ENCODE measurements around the gene SIK3. TPM values are rescaled to one million over a fixed set of nuclear protein-coding genes. Genes with fewer than 3 reads are reported as not detected.

Gene SIK3
- total and polyA plus RNA-seq, 2 experiments from 2014 or later, result 6.1 to 33.9 TPM

DNA sequence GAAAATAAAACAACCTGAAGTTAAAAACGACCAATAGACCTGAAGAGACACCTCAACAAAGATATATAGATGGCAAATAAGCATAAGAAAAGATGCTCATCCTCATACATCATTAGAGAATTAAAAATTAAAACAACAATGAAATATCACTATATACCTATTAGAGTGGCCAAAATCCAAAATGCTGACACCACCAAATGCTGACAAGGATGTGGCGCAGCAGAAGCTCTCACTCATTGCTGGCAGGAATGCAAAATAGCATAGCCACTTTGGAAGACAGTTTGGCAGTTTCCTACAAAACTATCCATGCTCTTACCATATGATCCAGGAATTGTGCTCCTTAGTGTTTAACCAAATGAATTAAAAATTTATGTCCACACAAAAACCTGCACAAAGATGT, 205.9 kb downstream of the SIK3 start:
- Histone ChIP-seq H3K4me3 (no peak overlapping the region), H3K9me2 (ENCODE audit: insufficient read depth) (no peaks in the 10 kb centered on the region), H3K4me2 (no peak overlapping the region), H3K27ac (ENCODE audit: low read depth) (no peak overlapping the region), H3K4me1 (ENCODE audit: insufficient read depth) (no peaks in the 10 kb centered on the region), H4K20me1 (replicated peaks; ENCODE audit: insufficient read depth) (peaks cover 5% of the 10 kb centered on the region), H3K27me3 (ENCODE audit: insufficient read depth) (no peaks in the 10 kb centered on the region), H3F3A (replicated peaks; ENCODE audit: low read depth) (no peaks in the 10 kb centered on the region), H3K36me3 (ENCODE audit: insufficient read depth) (peaks cover 9% of the 10 kb centered on the region; the same call in 1 of the 2 replicates), H2AFZ (no peak overlapping the region), H3K79me2 (replicated peaks; ENCODE audit: insufficient read depth) (no peaks in the 10 kb centered on the region)
- TF ChIP-seq, protein P1, sequence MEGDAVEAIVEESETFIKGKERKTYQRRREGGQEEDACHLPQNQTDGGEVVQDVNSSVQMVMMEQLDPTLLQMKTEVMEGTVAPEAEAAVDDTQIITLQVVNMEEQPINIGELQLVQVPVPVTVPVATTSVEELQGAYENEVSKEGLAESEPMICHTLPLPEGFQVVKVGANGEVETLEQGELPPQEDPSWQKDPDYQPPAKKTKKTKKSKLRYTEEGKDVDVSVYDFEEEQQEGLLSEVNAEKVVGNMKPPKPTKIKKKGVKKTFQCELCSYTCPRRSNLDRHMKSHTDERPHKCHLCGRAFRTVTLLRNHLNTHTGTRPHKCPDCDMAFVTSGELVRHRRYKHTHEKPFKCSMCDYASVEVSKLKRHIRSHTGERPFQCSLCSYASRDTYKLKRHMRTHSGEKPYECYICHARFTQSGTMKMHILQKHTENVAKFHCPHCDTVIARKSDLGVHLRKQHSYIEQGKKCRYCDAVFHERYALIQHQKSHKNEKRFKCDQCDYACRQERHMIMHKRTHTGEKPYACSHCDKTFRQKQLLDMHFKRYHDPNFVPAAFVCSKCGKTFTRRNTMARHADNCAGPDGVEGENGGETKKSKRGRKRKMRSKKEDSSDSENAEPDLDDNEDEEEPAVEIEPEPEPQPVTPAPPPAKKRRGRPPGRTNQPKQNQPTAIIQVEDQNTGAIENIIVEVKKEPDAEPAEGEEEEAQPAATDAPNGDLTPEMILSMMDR (conservative IDR thresholded peaks at IDR 0.05; ENCODE audit: low read depth in 2 of 2), result no peak
- TF ChIP-seq, protein P2, sequence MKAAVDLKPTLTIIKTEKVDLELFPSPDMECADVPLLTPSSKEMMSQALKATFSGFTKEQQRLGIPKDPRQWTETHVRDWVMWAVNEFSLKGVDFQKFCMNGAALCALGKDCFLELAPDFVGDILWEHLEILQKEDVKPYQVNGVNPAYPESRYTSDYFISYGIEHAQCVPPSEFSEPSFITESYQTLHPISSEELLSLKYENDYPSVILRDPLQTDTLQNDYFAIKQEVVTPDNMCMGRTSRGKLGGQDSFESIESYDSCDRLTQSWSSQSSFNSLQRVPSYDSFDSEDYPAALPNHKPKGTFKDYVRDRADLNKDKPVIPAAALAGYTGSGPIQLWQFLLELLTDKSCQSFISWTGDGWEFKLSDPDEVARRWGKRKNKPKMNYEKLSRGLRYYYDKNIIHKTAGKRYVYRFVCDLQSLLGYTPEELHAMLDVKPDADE (IDR thresholded peaks at IDR 0.05), result no peak
- TF ChIP-seq, protein P3, sequence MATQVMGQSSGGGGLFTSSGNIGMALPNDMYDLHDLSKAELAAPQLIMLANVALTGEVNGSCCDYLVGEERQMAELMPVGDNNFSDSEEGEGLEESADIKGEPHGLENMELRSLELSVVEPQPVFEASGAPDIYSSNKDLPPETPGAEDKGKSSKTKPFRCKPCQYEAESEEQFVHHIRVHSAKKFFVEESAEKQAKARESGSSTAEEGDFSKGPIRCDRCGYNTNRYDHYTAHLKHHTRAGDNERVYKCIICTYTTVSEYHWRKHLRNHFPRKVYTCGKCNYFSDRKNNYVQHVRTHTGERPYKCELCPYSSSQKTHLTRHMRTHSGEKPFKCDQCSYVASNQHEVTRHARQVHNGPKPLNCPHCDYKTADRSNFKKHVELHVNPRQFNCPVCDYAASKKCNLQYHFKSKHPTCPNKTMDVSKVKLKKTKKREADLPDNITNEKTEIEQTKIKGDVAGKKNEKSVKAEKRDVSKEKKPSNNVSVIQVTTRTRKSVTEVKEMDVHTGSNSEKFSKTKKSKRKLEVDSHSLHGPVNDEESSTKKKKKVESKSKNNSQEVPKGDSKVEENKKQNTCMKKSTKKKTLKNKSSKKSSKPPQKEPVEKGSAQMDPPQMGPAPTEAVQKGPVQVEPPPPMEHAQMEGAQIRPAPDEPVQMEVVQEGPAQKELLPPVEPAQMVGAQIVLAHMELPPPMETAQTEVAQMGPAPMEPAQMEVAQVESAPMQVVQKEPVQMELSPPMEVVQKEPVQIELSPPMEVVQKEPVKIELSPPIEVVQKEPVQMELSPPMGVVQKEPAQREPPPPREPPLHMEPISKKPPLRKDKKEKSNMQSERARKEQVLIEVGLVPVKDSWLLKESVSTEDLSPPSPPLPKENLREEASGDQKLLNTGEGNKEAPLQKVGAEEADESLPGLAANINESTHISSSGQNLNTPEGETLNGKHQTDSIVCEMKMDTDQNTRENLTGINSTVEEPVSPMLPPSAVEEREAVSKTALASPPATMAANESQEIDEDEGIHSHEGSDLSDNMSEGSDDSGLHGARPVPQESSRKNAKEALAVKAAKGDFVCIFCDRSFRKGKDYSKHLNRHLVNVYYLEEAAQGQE (IDR thresholded peaks at IDR 0.05; ENCODE audit: unreplicated experiment), result no peak
- TF ChIP-seq STAT1 (IDR thresholded peaks at IDR 0.05; ENCODE audit: unreplicated experiment) (no peak), POLR2AphosphoS5 (IDR thresholded peaks at IDR 0.05; ENCODE audit: low read depth) (no peak), ZNF114 (CRISPR knock-in tag; IDR thresholded peaks at IDR 0.05) (no peak), NANOG (IDR thresholded peaks at IDR 0.05; ENCODE audit: borderline replicate concordance) (no peak), EZH2phosphoT487 (IDR thresholded peaks at IDR 0.05; ENCODE audit: unreplicated experiment) (no peak), EZH2 (IDR thresholded peaks at IDR 0.05; ENCODE audit: low read depth, unreplicated experiment) (no peak), CREB1 (CRISPR knock-in tag; IDR thresholded peaks at IDR 0.05; ENCODE audit: low read depth) (no peak), ZNF331 (CRISPR knock-in tag; IDR thresholded peaks at IDR 0.05; ENCODE audit: low read depth) (no peak), JUNB (IDR thresholded peaks at IDR 0.05; ENCODE audit: unreplicated experiment) (no peak)
- TF ChIP-seq, protein P4, sequence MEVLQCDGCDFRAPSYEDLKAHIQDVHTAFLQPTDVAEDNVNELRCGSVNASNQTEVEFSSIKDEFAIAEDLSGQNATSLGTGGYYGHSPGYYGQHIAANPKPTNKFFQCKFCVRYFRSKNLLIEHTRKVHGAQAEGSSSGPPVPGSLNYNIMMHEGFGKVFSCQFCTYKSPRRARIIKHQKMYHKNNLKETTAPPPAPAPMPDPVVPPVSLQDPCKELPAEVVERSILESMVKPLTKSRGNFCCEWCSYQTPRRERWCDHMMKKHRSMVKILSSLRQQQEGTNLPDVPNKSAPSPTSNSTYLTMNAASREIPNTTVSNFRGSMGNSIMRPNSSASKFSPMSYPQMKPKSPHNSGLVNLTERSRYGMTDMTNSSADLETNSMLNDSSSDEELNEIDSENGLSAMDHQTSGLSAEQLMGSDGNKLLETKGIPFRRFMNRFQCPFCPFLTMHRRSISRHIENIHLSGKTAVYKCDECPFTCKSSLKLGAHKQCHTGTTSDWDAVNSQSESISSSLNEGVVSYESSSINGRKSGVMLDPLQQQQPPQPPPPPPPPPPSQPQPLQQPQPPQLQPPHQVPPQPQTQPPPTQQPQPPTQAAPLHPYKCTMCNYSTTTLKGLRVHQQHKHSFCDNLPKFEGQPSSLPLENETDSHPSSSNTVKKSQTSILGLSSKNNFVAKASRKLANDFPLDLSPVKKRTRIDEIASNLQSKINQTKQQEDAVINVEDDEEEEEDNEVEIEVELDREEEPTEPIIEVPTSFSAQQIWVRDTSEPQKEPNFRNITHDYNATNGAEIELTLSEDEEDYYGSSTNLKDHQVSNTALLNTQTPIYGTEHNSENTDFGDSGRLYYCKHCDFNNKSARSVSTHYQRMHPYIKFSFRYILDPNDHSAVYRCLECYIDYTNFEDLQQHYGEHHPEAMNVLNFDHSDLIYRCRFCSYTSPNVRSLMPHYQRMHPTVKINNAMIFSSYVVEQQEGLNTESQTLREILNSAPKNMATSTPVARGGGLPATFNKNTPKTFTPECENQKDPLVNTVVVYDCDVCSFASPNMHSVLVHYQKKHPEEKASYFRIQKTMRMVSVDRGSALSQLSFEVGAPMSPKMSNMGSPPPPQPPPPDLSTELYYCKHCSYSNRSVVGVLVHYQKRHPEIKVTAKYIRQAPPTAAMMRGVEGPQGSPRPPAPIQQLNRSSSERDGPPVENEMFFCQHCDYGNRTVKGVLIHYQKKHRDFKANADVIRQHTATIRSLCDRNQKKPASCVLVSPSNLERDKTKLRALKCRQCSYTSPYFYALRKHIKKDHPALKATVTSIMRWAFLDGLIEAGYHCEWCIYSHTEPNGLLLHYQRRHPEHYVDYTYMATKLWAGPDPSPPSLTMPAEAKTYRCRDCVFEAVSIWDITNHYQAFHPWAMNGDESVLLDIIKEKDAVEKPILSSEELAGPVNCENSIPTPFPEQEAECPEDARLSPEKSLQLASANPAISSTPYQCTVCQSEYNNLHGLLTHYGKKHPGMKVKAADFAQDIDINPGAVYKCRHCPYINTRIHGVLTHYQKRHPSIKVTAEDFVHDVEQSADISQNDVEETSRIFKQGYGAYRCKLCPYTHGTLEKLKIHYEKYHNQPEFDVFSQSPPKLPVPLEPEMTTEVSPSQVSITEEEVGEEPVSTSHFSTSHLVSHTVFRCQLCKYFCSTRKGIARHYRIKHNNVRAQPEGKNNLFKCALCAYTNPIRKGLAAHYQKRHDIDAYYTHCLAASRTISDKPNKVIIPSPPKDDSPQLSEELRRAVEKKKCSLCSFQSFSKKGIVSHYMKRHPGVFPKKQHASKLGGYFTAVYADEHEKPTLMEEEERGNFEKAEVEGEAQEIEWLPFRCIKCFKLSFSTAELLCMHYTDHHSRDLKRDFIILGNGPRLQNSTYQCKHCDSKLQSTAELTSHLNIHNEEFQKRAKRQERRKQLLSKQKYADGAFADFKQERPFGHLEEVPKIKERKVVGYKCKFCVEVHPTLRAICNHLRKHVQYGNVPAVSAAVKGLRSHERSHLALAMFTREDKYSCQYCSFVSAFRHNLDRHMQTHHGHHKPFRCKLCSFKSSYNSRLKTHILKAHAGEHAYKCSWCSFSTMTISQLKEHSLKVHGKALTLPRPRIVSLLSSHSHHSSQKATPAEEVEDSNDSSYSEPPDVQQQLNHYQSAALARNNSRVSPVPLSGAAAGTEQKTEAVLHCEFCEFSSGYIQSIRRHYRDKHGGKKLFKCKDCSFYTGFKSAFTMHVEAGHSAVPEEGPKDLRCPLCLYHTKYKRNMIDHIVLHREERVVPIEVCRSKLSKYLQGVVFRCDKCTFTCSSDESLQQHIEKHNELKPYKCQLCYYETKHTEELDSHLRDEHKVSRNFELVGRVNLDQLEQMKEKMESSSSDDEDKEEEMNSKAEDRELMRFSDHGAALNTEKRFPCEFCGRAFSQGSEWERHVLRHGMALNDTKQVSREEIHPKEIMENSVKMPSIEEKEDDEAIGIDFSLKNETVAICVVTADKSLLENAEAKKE (CRISPR knock-in tag; IDR thresholded peaks at IDR 0.05), result no peak
- Mint-ChIP-seq H3K4me3 (no peak overlapping the region), H3K27me3 (ENCODE audit: insufficient read depth, low read depth, poor library complexity) (peaks cover 4% of the 10 kb centered on the region), H3K36me3 (ENCODE audit: low read depth) (peaks cover 8% of the 10 kb centered on the region; the same call in 2 of the 3 replicates), H3K27ac (no peak overlapping the region), H3K4me1 (peaks cover 5% of the 10 kb centered on the region; the same call in 2 of the 3 replicates), H3K9me3 (no peaks in the 10 kb centered on the region)
- ATAC-seq (no peak), DNase-seq (ENCODE audit: low spot score) (no peak)

Data from GM23338 (cell line).